ENCODE measurements around the gene PSMB11.
A peak's percentile ranks its signal among the peaks of the same experiment; 100 is the strongest.

The PSMB11 gene

DNA sequence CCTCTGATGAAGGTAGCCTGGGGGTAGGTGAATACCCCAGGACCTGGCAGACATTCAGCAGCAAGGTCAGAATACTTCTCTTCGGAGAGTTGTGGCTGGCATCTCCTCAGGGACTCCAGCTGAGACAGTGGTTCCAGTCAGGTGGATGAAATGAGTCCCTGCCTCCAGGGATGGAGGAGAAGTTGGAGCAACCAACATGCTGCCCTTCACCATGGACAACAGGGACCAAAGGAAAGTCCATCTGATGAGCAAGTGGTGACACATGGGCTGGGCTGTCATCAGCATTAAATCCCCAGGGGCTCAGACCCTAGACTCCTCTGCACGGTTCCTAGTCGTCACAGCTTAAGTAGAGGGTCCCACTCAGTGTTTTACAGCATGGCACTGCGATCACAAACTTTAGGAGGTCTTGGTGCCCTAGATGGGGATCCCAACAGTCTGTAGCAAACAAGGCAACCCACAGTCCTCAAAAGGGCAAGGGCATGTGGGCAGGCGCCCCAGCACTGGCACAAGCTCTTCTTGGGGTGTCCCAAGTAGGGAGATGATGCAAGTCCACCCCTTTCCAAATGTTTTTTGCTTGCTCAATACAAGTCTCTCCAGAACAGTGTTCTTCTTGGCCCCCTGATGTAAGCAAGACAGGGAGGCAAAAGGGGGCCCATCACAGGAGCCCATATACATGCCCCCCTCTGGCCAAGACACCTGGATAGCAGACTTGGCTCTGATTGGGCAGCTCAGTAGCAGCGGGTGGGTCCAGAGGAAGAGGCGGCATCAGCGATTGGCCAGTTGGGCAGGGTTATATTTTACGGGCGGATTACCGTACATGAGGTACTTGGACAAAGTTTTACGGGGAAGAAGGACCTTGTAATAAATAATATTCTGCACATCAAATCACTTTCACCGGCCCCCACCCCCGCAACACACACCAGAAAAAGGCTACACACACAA is 26.1 kb downstream of the PSMB11 start:
- H3K9me2 ChIP-seq (replicated peaks; ENCODE audit: low read depth, low read length): no peaks in the 10 kb centered on the region
- peak overlapping the region; percentile 59 for H3K4me2 ChIP-seq (ENCODE audit: low read depth, low read length, poor library complexity, severe bottlenecking)
- no peaks in the 10 kb centered on the region for H3F3A ChIP-seq (ENCODE audit: low read depth)
- H4K20me1 ChIP-seq (ENCODE audit: insufficient read depth, low read length, poor library complexity, severe bottlenecking): peaks cover 44% of the 10 kb centered on the region
- peak overlapping the region; percentile 6 for H3K9ac ChIP-seq (ENCODE audit: low read depth, low read length, poor library complexity, severe bottlenecking)
- no peak for TF ChIP-seq EZH2phosphoT487 (IDR thresholded peaks at IDR 0.05; ENCODE audit: borderline replicate concordance)
- TF ChIP-seq, protein P1, sequence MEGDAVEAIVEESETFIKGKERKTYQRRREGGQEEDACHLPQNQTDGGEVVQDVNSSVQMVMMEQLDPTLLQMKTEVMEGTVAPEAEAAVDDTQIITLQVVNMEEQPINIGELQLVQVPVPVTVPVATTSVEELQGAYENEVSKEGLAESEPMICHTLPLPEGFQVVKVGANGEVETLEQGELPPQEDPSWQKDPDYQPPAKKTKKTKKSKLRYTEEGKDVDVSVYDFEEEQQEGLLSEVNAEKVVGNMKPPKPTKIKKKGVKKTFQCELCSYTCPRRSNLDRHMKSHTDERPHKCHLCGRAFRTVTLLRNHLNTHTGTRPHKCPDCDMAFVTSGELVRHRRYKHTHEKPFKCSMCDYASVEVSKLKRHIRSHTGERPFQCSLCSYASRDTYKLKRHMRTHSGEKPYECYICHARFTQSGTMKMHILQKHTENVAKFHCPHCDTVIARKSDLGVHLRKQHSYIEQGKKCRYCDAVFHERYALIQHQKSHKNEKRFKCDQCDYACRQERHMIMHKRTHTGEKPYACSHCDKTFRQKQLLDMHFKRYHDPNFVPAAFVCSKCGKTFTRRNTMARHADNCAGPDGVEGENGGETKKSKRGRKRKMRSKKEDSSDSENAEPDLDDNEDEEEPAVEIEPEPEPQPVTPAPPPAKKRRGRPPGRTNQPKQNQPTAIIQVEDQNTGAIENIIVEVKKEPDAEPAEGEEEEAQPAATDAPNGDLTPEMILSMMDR (conservative IDR thresholded peaks at IDR 0.05; ENCODE audit: low read length): no peak
- H3K27me3 ChIP-seq (ENCODE audit: insufficient read depth, low read length, poor library complexity, severe bottlenecking): no peaks in the 10 kb centered on the region
- H2AFZ ChIP-seq (ENCODE audit: low read length): no peak overlapping the region
- H3K9me3 ChIP-seq (ENCODE audit: insufficient read depth, low read depth, low read length): no peaks in the 10 kb centered on the region
- peak overlapping the region; percentile 51 for H3K4me3 ChIP-seq (ENCODE audit: low read length, poor library complexity, severe bottlenecking)
- H3K79me2 ChIP-seq (ENCODE audit: insufficient read depth, low read length): peaks cover 58% of the 10 kb centered on the region
- H3K4me1 ChIP-seq (ENCODE audit: insufficient read depth, low read length, poor library complexity, severe bottlenecking): peaks cover 19% of the 10 kb centered on the region
- H3K36me3 ChIP-seq (ENCODE audit: insufficient read depth, low read length): peaks cover 65% of the 10 kb centered on the region; the same call in 1 of the 2 replicates

GRCh38 chr14:23068789-23069412 is 26.9 kb downstream of the PSMB11 start:
- H4K20me1 ChIP-seq (ENCODE audit: insufficient read depth, low read length, poor library complexity, severe bottlenecking): peaks cover 44% of the 10 kb centered on the region
- H3K36me3 ChIP-seq (ENCODE audit: insufficient read depth, low read length): peaks cover 59% of the 10 kb centered on the region; the same call in 1 of the 2 replicates
- H3K4me2 ChIP-seq (ENCODE audit: low read depth, low read length, poor library complexity, severe bottlenecking): peak overlapping the region; percentile 59
- H3K27me3 ChIP-seq (ENCODE audit: insufficient read depth, low read length, poor library complexity, severe bottlenecking): no peaks in the 10 kb centered on the region
- peak overlapping the region; percentile 51 for H3K4me3 ChIP-seq (ENCODE audit: low read length, poor library complexity, severe bottlenecking)
- no peaks in the 10 kb centered on the region for H3F3A ChIP-seq (ENCODE audit: low read depth)
- H2AFZ ChIP-seq (ENCODE audit: low read length): no peak overlapping the region
- peak overlapping the region; percentile 6 for H3K9ac ChIP-seq (ENCODE audit: low read depth, low read length, poor library complexity, severe bottlenecking)
- no peaks in the 10 kb centered on the region for H3K9me3 ChIP-seq (ENCODE audit: insufficient read depth, low read depth, low read length)
- H3K9me2 ChIP-seq (replicated peaks; ENCODE audit: low read depth, low read length): no peaks in the 10 kb centered on the region
- TF ChIP-seq, protein P1 (conservative IDR thresholded peaks at IDR 0.05; ENCODE audit: low read length): peak; percentile 100
- no peak for TF ChIP-seq EZH2phosphoT487 (IDR thresholded peaks at IDR 0.05; ENCODE audit: borderline replicate concordance)
- peaks cover 58% of the 10 kb centered on the region for H3K79me2 ChIP-seq (ENCODE audit: insufficient read depth, low read length)
- peaks cover 19% of the 10 kb centered on the region for H3K4me1 ChIP-seq (ENCODE audit: insufficient read depth, low read length, poor library complexity, severe bottlenecking)

- H3K4me1 ChIP-seq (ENCODE audit: insufficient read depth, low read length, poor library complexity, severe bottlenecking): peaks cover 19% of the 10 kb centered on the region
- H3K9ac ChIP-seq (ENCODE audit: low read depth, low read length, poor library complexity, severe bottlenecking): peak overlapping the region; percentile 6
- H3K79me2 ChIP-seq (ENCODE audit: insufficient read depth, low read length): peaks cover 58% of the 10 kb centered on the region
- peak overlapping the region; percentile 7 for H3K4me3 ChIP-seq (ENCODE audit: low read length, poor library complexity, severe bottlenecking)
- H4K20me1 ChIP-seq (ENCODE audit: insufficient read depth, low read length, poor library complexity, severe bottlenecking): peaks cover 44% of the 10 kb centered on the region
- H3F3A ChIP-seq (ENCODE audit: low read depth): no peaks in the 10 kb centered on the region
- no peaks in the 10 kb centered on the region for H3K9me2 ChIP-seq (replicated peaks; ENCODE audit: low read depth, low read length)
- H3K9me3 ChIP-seq (ENCODE audit: insufficient read depth, low read depth, low read length): no peaks in the 10 kb centered on the region
- TF ChIP-seq, protein P1 (conservative IDR thresholded peaks at IDR 0.05; ENCODE audit: low read length): no peak
- no peak for TF ChIP-seq EZH2phosphoT487 (IDR thresholded peaks at IDR 0.05; ENCODE audit: borderline replicate concordance)
- no peaks in the 10 kb centered on the region for H3K27me3 ChIP-seq (ENCODE audit: insufficient read depth, low read length, poor library complexity, severe bottlenecking)
- no peak overlapping the region for H2AFZ ChIP-seq (ENCODE audit: low read length)
- peaks cover 55% of the 10 kb centered on the region; the same call in 1 of the 2 replicates for H3K36me3 ChIP-seq (ENCODE audit: insufficient read depth, low read length)
- H3K4me2 ChIP-seq (ENCODE audit: low read depth, low read length, poor library complexity, severe bottlenecking): peak overlapping the region; percentile 59
These were observed 27.4 kb downstream of the PSMB11 start for GRCh38 chr14:23069413-23069806.
